ENCODE data around the gene SIPA1L3.
"Not testable (repeated sequence)": the region's sequence is repeated elsewhere in the genome, so short reads cannot be mapped to it uniquely, and the experiment has no call there.

The SIPA1L3 gene

GRCh38 chr19:38024992-38025908 is 118.2 kb downstream of the SIPA1L3 start:
- no peak for DNase-seq

GRCh38 chr19:38025909-38026307 is 118.9 kb downstream of the SIPA1L3 start:
- DNase-seq = no peak

- DNase-seq = no peak
Observed at GRCh38 chr19:38028913-38029510, 122.0 kb downstream of the SIPA1L3 start.

GRCh38 chr19:38030001-38030400 is 123.0 kb downstream of the SIPA1L3 start:
- DNase-seq = not testable (repeated sequence)

- DNase-seq = no peak
Observed at GRCh38 chr19:38030686-38031422, 123.8 kb downstream of the SIPA1L3 start.

GRCh38 chr19:38031423-38031770 is 124.4 kb downstream of the SIPA1L3 start:
- DNase-seq = no peak

- DNase-seq = no peak
Observed at GRCh38 chr19:38032151-38032550, 125.1 kb downstream of the SIPA1L3 start.

- DNase-seq = no peak
Observed at GRCh38 chr19:38032951-38033350, 125.9 kb downstream of the SIPA1L3 start.

GRCh38 chr19:38033658-38034491 is 126.9 kb downstream of the SIPA1L3 start:
- DNase-seq = no peak

GRCh38 chr19:38034492-38034860 is 127.5 kb downstream of the SIPA1L3 start:
- no peak for DNase-seq

GRCh38 chr19:38035515-38036495 is 128.8 kb downstream of the SIPA1L3 start:
- DNase-seq = no peak

- DNase-seq = no peak
Observed at GRCh38 chr19:38036707-38037611, 130.0 kb downstream of the SIPA1L3 start.

GRCh38 chr19:38039966-38040365 is 133.0 kb downstream of the SIPA1L3 start:
- DNase-seq = no peak

GRCh38 chr19:38042132-38042531 is 135.1 kb downstream of the SIPA1L3 start:
- DNase-seq = no peak

- DNase-seq = no peak
Observed at GRCh38 chr19:38043649-38044144, 136.7 kb downstream of the SIPA1L3 start.

- DNase-seq = no peak
Observed at GRCh38 chr19:38044267-38045111, 137.5 kb downstream of the SIPA1L3 start.

- no peak for DNase-seq
Observed at GRCh38 chr19:38045554-38046253, 138.7 kb downstream of the SIPA1L3 start.

- no peak for DNase-seq
Observed at GRCh38 chr19:38046254-38047048, 139.4 kb downstream of the SIPA1L3 start.

Measured in hematopoietic multipotent progenitor cell treated with erythropoietin and hydrocortisone succinate and interleukin-3 and kit ligand, for 8 days (in vitro differentiated cells).